Psoas muscle (tissue), 8 donors: ENCODE measurements around the gene NR2C1. TPM values are rescaled to one million over a fixed set of nuclear protein-coding genes. Genes with fewer than 3 reads are reported as not detected.

Experiments
- ATAC-seq, 4 donors: fragments of 200-7000 bp; cut with Tn5 transposase; one replicate each; pipeline ENCODE4 v1.9.1; 2020; ENCODE audit warnings: moderate library complexity in 3 of 4, mild to moderate bottlenecking in 2 of 4
- DNase-seq, 2 donors: peaks; one replicate each; pipeline ENCODE4 v3.0.0-alpha.2; 2020
- H3K27ac ChIP-seq: fragments of 200-600 bp; one replicate; pipeline ENCODE4 v1.8.0; 2022
- H3K27me3 ChIP-seq, 3 donors: fragments of 200-600 bp in 1 of 3; one replicate each; pipeline versions ENCODE4 v1.6.1 to v1.8.0; 2013 to 2022; ENCODE audit warnings: low read length in 2 of 3, mild to moderate bottlenecking in 2 of 3, moderate library complexity in 1 of 3; ENCODE audit not compliant: insufficient read depth in 3 of 3
- H3K36me3 ChIP-seq, 2 donors: fragments of 200-600 bp in 1 of 2; one replicate each; pipeline versions ENCODE4 v1.6.1 to v1.8.0; 2013 to 2022; ENCODE audit warnings: low read depth in 1 of 2, mild to moderate bottlenecking in 1 of 2, moderate library complexity in 1 of 2; ENCODE audit not compliant: insufficient read depth in 1 of 2
- H3K4me1 ChIP-seq: fragments of 200-600 bp; one replicate; pipeline ENCODE4 v1.8.0; 2022
- H3K4me3 ChIP-seq: fragments of 200-600 bp; one replicate; pipeline ENCODE4 v1.8.0; 2022; ENCODE audit warnings: mild to moderate bottlenecking
- H3K9me3 ChIP-seq: fragments of 200-600 bp; one replicate; pipeline ENCODE4 v1.8.0; 2022
- WGBS, 3 donors: extraction: QIAGEN DNeasy Blood & Tissue Kit; methylation state at CpG; one replicate each; pipeline versions ENCODE4 v1.1.6 to v1.1.7; 2013; 5-methylcytosine and 5-hydroxymethylcytosine counted together
- intact Hi-C, 2 donors: fragments of 100-400 bp; cut with DNase I; formaldehyde crosslinking; loops; one replicate each; pipeline versions ENCODE4 v1.11.0 to v1.14.2; 2022
- polyA plus RNA-seq, 3 donors: library from polyadenylated mRNA; stranded (reverse); fragments of 200-250 nt; gene quantifications; one replicate each; pipeline ENCODE4 v1.2.3, GENCODE V29; 2013
- total RNA-seq, 4 donors: library from RNA; stranded (reverse); fragmentation: NEBNext Ultra II Directional in 2 of 4; extraction: Animal tissue kit (Norgen Biotek cat#: 25700) in 2 of 4; gene quantifications; one replicate each; pipeline versions ENCODE4 v1.2.1 to v1.2.4, GENCODE V29; 2021 to 2023
- TF ChIP-seq, protein P1 (sequence below): fragments of 200-600 bp; IDR thresholded peaks from one replicate; pipeline ENCODE4 v1.8.0; 2022; ENCODE audit warnings: antibody characterized with exemption
- donor health status: healthy with polysubstance abuse.
- donor health status: DM: no; HTN: no; CAD: no; lungs with moderate emphysema.
- donor health status: Bipolar disorder and iron deficiency.
- donor health status: healthy.
- donor health status: DM: yes; HTN: yes; CAD: no.
- donor health status: DM: no; HTN: no; CAD: no.
- donor health status: DM: no; HTN: no; CAD: no.
- donor health status: DM: yes; HTN: yes; CAD: no.

Gene NR2C1
- total and polyA plus RNA-seq, 7 donors, result 15.0 to 32.3 (median 20.5) TPM

DNA sequence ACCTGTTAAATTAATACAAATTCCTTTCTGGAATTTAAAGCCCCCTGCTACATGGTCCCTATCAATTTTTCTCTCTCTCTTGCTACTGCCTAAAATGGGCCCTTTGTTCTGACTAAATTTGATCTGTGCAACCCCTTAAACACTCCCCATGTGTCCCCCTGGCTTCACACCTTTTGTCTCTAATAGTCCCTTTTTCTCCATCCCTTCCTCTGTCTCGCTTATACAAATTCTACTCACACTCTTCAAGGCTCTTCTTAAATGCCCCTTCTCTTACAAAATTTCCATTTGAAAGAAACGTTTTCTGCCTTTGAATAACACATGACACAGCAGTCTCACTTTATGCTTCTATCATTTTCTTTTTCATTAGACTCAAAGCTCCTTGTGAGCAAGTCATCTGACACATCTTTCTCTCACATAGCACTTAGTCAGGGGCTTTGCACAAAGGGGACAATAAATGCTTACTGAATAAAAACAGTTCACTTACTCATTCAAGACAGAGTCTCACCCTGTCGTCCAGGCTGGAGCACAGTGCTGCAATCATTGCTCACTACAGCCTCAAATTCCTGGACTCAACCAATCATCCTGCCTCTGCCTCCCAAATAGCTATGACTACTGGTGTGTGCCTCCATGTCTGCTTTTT lies 41.5 kb upstream of the NR2C1 start:
- peaks cover 11% of the 10 kb centered on the region for H3K4me1 ChIP-seq
- no peaks in the 10 kb centered on the region for H3K36me3 ChIP-seq
- no peak overlapping the region for H3K4me3 ChIP-seq
- H3K27ac ChIP-seq, result no peak overlapping the region
- intact Hi-C loops, result loop anchor here (5.0 kb wide), 2 partner anchors 102 to 422 kb away; partner anchors contain the start of genes FGD6 (in 1 of the 2) and VEZT (in 1 of the 2)
- TF ChIP-seq, protein P1, sequence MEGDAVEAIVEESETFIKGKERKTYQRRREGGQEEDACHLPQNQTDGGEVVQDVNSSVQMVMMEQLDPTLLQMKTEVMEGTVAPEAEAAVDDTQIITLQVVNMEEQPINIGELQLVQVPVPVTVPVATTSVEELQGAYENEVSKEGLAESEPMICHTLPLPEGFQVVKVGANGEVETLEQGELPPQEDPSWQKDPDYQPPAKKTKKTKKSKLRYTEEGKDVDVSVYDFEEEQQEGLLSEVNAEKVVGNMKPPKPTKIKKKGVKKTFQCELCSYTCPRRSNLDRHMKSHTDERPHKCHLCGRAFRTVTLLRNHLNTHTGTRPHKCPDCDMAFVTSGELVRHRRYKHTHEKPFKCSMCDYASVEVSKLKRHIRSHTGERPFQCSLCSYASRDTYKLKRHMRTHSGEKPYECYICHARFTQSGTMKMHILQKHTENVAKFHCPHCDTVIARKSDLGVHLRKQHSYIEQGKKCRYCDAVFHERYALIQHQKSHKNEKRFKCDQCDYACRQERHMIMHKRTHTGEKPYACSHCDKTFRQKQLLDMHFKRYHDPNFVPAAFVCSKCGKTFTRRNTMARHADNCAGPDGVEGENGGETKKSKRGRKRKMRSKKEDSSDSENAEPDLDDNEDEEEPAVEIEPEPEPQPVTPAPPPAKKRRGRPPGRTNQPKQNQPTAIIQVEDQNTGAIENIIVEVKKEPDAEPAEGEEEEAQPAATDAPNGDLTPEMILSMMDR, result no peak
- H3K27me3 ChIP-seq, result no peaks in the 10 kb centered on the region
- ATAC-seq, result peak; percentile 23 to 62 (median 44)
- no peaks in the 10 kb centered on the region for H3K9me3 ChIP-seq
- WGBS, 3 donors, result 60 to 75% (median 65%) methylated on average over 3 of the region's 3 CpGs
- no peak for DNase-seq

- Histone ChIP-seq H3K36me3 (peaks cover 0 to 13% of the 10 kb centered on the region in 2 donors), H3K4me1 (peaks cover 17% of the 10 kb centered on the region), H3K4me3 (no peak overlapping the region), H3K27me3 (no peaks in the 10 kb centered on the region), H3K27ac (no peak overlapping the region), H3K9me3 (no peaks in the 10 kb centered on the region)
- DNase-seq (no peak), ATAC-seq (no peak)
- WGBS, 3 donors, result 85 to 89% (median 86%) methylated on average over 7 of the region's 7 CpGs
- intact Hi-C loops, result no loop called here
- TF ChIP-seq, protein P1, result no peak
Measured at GRCh38 chr12:95107362-95107761, 33.9 kb upstream of the NR2C1 start.

- 93 to 96% (median 94%) methylated on average over 8 of the region's 8 CpGs for WGBS, 3 donors
- Histone ChIP-seq H3K27ac (no peak overlapping the region), H3K9me3 (no peaks in the 10 kb centered on the region), H3K36me3 (peaks cover 0 to 13% of the 10 kb centered on the region in 2 donors), H3K27me3 (no peaks in the 10 kb centered on the region), H3K4me3 (no peak overlapping the region), H3K4me1 (peaks cover 11% of the 10 kb centered on the region)
- intact Hi-C loops, result no loop called here
- DNase-seq, result no peak
- TF ChIP-seq, protein P1, result no peak
- no peak for ATAC-seq
Measured at GRCh38 chr12:95105540-95105939, 32.1 kb upstream of the NR2C1 start.

- Histone ChIP-seq H3K4me3 (no peak overlapping the region), H3K4me1 (peaks cover 11% of the 10 kb centered on the region), H3K36me3 (peaks cover 0 to 13% of the 10 kb centered on the region in 2 donors), H3K27me3 (no peaks in the 10 kb centered on the region), H3K9me3 (no peaks in the 10 kb centered on the region), H3K27ac (no peak overlapping the region)
- 94 to 98% (median 98%) methylated on average over 2 of the region's 2 CpGs for WGBS, 3 donors
- ATAC-seq (no peak), DNase-seq (no peak)
- intact Hi-C loops, result no loop called here
- TF ChIP-seq, protein P1, result no peak
Measured at GRCh38 chr12:95104919-95105452, 31.6 kb upstream of the NR2C1 start.
